HEK293T (cell line): ENCODE measurements around the gene ITFG2.

ENCODE experiments used
- ARNT ChIP-seq: fragments of 450-650 bp; IDR thresholded peaks from 2 replicates; pipeline ENCODE4 v1.6.1; 2017; ENCODE audit warnings: mild to moderate bottlenecking
- BHLHE40 ChIP-seq: fragments of 450-650 bp; IDR thresholded peaks from 2 replicates; pipeline ENCODE4 v1.6.1; 2016; ENCODE audit warnings: mild to moderate bottlenecking, moderate library complexity, borderline replicate concordance
- CTBP1 ChIP-seq: fragments of 450-650 bp; IDR thresholded peaks from 2 replicates; pipeline ENCODE4 v1.6.1; 2016; ENCODE audit warnings: borderline replicate concordance
- FOXA1 ChIP-seq: fragments of 450-650 bp; IDR thresholded peaks from 2 replicates; pipeline ENCODE4 v1.6.1; 2016; ENCODE audit warnings: mild to moderate bottlenecking
- FOXK2 ChIP-seq: fragments of 450-650 bp; IDR thresholded peaks from 2 replicates; pipeline ENCODE4 v1.6.1; 2016; ENCODE audit warnings: mild to moderate bottlenecking
- FOXM1 ChIP-seq: fragments of 450-650 bp; IDR thresholded peaks from 2 replicates; pipeline ENCODE4 v1.6.1; 2017; ENCODE audit warnings: mild to moderate bottlenecking, borderline replicate concordance
- L3MBTL2 ChIP-seq: fragments of 450-650 bp; conservative IDR thresholded peaks from 2 replicates; pipeline ENCODE4 v1.6.1; 2016; ENCODE audit warnings: mild to moderate bottlenecking
- LEF1 ChIP-seq: fragments of 450-650 bp; IDR thresholded peaks from 2 replicates; pipeline ENCODE4 v1.6.1; 2017; ENCODE audit warnings: mild to moderate bottlenecking, borderline replicate concordance
- NFRKB ChIP-seq: fragments of 450-650 bp; IDR thresholded peaks from 2 replicates; pipeline ENCODE4 v1.6.1; 2016; ENCODE audit warnings: mild to moderate bottlenecking, moderate library complexity
- SP1 ChIP-seq: fragments of 450-650 bp; IDR thresholded peaks from 2 replicates; pipeline ENCODE4 v1.6.1; 2017
- SUZ12 ChIP-seq: fragments of 450-650 bp; IDR thresholded peaks from 2 replicates; pipeline ENCODE4 v1.6.1; 2016; ENCODE audit warnings: mild to moderate bottlenecking
- TARDBP ChIP-seq: fragments of 450-650 bp; IDR thresholded peaks from 2 replicates; pipeline ENCODE4 v1.6.1; 2016
- ZNF384 ChIP-seq: fragments of 450-650 bp; IDR thresholded peaks from 2 replicates; pipeline ENCODE4 v1.6.1; 2016

- TF ChIP-seq FOXK2, result no peak
- TF ChIP-seq FOXM1, result no peak
- no peak for TF ChIP-seq NFRKB
- TF ChIP-seq ZNF384, result no peak
- TF ChIP-seq SP1, result no peak
- no peak for TF ChIP-seq TARDBP
- TF ChIP-seq LEF1, result no peak
- TF ChIP-seq FOXA1, result no peak
- no peak for TF ChIP-seq CTBP1
- TF ChIP-seq BHLHE40, result no peak
- TF ChIP-seq SUZ12, result no peak
- no peak for TF ChIP-seq ARNT
- TF ChIP-seq L3MBTL2, result no peak
Observed at GRCh38 chr12:2793561-2793960, 18.9 kb upstream of the ITFG2 start.
